NCI-H187 (cell line): Measurements from ENCODE around the gene DMKN.
A peak's percentile ranks its signal among the peaks of the same experiment; 100 is the strongest.

Experiments
- DNase-seq, 2 experiments: peaks; one replicate each; lab custom pipeline; 2025; lab: John Stamatoyannopoulos, UW

DMKN gene

DNA sequence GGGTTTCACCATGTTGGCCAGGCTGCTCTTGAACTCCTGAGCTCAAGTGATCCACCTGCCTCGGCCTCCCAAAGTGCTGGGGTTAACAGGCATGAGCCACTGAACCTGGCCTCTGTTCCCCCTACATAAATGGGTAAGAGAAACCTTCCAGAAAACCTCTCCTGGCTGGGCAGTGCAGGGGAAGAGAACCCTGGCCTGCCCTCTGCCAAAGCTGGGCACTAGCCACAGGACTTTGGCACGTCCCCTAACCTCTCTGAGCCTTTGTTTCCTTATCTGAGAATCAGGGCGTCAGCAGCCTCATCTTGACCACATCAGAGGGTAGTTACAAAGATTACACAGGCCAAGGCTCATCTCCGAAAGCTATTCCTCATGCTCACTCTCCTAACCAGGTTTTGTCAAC is 12.4 kb upstream of the DMKN start:
- DNase-seq, result no peak

DNA sequence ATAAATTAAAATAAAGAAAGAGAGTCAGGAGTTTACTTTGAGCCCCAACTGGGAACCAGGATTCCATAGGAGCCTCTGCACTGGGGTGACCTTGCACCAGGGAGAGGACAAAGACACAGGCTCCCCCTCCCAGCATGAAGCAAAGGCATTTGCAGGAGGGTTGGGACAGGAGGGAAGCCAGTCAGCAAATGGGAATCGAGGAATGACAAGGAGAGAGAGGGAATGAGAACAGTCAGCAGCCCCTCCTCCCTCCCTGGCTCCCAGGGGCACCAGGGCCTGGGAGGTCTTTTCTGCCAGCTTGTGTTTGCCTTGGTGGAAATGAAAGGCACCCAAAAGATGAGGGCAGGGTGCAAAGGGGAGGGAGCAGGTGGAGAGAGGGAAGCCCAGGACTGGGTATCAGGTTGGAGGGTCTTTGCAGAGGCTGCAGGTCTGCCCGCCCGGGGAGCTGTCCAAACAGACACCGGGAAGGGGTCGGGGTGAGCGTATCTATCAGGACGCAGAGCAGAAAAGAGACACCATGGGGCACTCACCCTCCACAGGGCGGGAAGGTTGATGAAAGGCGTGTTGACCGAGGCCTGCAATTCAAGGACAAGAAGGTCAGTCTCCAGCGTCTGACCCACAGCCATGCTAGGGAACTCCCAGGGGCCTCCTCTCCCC is 10.9 kb upstream of the DMKN start:
- DNase-seq, result no peak

DNA sequence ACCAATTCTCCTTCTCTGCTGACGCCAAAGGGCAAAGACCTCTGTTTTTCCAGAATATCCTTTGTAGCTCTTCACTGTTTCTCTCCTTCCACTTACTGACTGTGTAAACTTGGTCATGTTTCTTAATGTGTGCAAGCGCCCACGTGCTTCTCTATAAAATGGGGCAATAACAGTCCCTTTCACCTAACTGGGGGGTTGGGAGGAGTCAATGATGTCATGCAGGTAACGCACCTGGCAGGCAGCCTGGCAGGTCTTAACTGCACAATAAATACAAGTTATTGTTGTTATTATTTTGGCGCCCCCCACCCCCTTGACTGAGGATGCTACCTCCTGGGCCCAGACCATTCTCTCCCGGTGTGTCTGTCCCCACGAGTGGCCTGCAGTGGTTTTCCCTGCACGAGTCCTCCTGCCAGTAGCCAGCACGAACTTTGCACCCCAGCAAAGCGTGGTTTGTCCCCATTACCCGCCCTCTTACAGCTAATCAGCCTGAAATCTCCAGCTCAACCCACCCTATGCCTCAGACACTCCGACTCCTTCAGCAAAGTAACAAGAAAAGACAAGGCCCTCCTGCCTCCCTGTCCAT is 9.4 kb upstream of the DMKN start:
- no peak for DNase-seq

DNA sequence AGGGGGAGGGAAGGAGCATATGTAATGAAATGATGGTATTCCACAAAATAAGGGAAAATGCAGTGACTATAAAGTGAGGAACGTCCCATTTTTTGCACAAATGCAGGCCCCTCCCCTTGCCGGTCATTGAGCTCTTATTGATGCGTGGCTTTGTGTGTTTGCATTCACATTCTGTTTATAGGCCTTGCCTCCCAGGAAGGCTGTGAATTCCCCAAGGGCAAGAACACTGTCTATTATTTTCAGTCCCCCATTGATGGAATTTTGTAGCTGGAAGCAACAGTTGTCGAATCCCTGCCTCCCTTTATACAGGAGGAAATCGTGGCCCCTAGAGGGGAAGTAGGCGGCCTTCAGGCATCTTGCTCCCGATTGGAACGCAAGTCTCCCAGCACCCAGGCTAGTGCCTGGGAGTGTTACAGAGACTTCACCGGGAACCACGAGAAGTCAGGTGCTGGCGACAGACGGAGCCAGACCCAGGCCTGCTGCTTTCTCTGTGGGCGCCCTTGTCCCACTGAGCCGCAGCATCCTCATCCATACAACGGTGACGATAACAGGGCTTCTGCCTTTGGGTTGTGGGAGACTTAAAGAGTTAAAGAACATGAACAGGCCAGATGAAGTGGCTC is 7.8 kb upstream of the DMKN start:
- no peak for DNase-seq

DNA sequence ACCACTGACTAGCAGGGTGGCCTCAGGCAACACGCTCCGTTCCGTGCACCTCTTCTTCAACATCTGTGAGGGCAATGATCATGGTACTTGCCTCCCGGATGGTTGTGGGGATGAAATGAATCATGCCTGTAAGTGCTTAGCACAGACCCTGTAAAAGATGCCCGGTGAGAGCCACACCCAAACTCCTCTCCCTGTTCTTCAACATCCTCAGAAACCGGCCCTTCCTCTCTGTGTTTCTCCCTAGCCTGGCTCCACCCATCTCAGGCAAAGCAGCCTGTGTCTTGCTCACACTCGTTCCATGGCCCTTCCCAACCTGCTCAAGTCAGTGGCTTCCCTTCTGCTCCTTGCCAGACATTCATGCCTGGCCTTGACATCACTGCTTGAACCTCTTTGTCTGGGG is 5.8 kb upstream of the DMKN start:
- no peak for DNase-seq

DNA sequence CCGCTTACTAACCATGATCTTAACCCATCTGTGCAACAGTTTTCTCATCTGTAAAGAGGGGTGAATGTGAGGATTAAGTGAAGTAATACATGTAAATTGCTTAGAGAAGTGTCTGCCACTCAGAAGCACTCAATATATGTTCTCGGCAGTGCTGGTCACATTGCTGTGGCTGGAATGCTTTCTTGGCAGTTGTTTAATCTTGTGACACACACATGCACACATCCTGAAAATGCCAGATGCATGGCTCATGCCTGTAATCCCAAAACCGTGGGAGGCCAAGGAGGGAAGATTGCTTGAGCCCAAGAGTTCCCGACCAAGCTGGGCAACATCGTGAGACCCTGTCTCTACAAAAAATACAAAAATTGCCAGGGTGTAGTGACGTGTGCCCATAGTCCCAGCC is 4.9 kb upstream of the DMKN start:
- no peak for DNase-seq

DNA sequence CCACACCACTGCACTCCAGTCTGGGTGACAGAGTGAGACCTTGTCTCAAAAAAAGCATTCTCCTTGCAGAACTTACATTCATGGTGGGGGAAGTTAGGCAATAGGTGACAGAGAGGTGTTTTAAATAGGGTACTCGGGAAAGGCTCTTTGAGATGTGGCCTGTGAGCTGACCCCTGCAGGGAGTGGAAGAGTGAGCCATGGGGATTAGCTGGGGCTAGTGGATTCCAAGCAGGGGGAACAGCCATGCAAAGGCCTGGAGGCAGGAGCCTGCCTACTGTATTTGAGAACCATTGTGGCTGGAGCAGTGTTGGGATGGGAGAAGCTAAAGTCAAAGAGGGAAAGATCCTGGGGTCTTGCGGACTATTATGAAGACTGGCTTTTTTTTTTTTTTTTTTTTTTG is 3.9 kb upstream of the DMKN start:
- DNase-seq, result no peak

DNA sequence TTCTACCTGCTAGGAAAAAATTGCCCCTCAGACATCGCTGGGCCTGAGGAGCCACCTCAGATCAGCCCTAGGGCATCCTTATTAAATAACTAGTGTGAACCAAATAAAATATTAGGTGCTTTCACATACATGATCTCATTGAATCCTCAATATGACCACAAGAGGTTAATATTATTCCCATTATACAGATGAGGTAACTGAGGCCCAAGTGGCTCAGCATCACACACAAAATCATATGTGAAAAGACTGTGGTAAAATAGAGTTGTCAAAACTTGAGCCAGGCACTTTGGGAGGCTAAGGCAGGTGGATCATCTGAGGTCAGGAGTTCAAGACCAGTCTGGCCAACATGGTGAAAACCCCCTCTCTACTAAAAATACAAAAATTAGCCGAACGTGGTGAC is 2.9 kb upstream of the DMKN start:
- DNase-seq, result no peak

DNA sequence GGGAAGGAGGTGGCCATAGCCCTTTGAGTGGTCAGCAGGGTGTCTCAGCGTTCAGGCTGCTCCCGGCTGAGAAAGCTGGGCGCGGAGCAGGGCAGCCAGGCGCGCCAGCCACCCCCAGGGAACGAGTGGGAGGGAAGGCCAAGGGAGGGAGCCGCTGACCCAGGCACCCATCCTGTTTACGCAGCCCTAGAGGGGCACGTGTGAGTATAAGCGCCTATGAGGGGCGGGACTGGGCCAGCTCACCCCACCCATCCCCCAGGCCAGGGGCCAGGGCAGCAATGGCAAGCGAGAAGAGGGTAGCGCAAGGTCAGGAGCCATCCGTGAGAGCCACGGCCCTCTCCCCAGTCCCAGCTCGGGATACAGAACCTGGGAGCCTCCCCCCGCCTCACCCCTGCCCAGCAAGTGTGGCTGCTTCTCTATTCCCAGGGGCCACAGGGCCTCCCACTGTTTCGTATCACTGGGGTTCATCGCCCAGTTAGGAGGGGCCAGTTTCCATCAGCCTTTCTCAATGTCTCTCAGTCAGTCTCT is 897 bp upstream of the DMKN start:
- DNase-seq, result no peak

DNA sequence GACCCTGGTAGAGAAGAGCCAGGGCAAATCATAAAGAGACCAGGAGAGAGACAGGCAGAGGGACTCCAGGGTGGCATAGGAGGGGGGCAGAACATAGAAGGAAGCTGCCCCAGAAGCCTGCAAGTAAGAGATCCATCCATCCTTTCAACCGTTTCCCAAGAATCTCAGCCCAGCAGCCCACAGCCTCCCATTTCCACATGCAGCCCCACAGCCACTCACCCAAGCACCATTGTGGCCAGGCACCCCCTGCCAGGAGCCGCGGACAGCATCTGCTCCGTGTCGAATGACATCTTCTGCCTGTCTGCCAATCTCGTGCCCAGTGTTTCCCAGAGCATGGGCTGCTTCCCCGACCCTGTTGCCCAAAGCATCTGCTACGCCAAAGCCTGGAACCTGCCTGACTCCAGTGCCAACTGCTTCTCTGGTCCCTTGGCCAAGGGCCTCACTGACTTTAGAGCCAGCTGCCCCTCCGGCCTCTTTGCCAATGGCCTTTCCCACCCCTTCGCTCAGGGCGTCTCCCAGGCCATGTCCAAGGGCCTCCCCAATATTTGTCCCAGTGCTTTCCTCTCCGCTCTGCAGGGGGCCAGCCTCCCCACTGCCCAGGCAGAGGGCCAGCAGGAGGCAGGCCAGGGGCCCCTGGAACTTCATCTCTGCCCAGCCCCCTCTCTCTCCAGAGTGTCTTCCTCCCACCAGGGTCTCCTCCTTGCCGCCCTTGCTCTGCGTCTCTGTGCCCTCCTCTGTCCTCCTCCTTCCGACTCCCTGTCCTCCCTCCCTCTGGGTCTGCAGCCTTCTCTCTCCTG is 420 bp downstream of the DMKN start:
- DNase-seq, result no peak

DNA sequence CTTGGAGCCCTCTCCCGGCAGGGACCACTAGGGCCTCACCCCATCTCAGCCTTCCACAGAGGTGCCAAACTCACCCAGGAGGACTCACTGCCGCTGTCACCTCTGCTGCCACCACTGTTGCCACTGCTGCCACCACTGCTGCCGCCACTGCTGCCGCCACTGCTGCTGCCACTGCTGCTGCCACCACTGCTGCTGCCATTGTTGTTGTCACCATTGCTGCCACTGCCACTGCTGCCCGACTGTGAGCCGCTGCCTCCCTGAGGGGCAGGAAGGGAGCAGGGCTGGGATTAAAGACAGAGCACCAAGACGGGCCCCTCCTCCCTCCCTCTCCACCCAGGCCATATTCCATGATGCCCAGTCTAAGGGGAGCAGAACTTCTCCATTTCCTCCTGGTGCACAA is 2.1 kb downstream of the DMKN start:
- DNase-seq, result no peak

DNA sequence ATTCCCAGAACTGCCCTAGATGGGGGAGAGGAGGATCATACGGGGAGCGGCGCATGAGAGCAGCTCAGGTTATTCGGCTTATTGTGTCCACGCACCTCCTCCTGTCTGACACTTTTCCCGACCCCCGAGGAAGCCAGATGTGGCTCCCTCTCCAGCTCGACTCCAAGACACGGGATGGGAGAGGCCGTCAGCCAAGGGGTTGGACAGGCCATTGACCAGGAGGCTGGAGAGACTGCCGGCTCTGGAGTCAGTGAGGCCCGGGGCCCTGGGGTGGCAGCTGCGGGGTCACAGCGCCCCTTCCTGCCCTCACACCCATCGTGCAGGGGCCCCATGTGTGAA is 2.9 kb downstream of the DMKN start:
- no peak for DNase-seq

DNA sequence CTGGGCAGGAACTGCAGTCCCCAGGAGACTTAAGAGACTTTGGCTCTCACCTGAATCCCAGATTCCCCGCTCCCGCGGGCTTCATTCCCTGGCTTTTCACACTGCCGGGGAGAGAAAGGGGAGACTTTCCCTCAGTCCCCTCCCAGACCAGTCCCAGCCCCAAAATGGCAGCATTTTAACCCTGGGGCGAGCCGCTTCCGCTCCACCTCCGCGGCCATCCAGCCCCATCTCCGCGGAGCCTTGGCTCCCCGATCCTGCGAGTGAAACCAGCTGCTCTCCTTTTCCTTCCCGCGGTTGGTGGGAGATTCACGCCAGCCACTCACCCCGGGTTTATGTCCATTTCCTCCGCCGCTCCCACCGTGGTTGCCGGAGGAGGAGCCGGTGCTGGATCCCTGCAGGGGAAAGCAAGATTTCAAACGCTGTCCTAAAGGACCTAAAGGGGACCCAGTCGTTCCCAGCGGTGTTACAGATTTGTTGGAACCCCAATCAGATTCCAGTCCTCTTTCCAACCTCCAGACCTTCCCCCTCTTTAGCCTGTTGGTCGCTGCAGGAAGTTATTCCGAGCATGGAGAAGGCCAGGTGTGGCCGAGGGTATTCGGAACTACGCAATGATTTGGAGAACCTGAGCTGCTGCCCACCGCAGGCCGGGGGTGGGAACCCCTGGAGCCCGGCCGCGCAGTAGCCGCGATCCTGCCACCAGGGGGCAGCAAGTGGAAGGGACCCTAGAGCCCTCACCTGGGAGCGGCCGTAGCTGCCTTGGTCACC is 3.4 kb downstream of the DMKN start:
- DNase-seq, result peak in 1 of 2 experiments; percentile 18

DNA sequence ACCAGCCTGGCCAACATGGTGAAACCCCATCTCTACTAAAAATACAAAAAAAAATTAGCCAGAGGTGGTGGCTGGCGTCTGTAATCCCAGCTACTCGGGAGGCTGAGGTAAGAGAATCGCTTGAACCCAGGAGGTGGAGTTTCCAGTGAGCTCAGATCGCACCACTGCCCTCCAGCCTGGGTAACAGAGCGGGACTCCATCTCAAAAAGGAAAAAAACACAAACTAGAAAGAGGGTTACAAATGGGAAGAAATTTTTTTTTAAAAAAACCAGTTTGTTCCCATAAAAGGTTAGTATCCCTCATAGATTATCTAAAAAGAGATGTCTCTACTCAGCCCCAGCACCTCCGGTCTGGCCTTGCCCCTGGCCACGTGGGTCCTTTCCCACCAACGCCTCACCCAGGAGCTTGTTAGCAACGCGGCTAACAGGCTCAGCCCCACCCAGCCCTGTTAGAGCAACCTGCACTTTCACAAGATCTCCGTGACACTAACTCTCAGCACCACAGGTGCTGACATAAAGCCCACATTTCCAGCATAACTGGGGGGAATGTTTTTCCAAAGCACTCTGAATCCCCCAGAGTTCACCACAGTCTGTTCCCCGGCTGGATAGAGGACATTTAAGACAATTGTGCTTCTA is 4.3 kb downstream of the DMKN start:
- DNase-seq, result no peak

DNA sequence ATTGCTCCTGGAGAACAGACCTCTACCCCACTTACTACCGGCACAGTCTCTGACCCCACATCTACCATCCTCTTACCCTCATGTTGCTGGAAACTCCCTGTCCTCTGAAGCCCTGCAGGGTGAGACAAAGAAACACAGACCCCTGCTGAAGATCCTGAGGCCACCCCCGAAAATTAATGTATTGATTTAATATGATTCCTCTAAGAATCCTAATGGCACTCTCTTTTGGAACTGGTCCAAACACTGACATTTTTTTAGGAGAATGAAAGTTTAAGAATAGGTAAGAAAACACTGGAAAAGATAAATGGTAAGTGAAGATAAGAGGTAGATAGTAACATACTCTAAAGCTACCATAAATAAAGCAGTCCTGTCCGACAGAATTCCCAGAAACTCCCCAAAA is 5.3 kb downstream of the DMKN start:
- DNase-seq, result no peak

DNA sequence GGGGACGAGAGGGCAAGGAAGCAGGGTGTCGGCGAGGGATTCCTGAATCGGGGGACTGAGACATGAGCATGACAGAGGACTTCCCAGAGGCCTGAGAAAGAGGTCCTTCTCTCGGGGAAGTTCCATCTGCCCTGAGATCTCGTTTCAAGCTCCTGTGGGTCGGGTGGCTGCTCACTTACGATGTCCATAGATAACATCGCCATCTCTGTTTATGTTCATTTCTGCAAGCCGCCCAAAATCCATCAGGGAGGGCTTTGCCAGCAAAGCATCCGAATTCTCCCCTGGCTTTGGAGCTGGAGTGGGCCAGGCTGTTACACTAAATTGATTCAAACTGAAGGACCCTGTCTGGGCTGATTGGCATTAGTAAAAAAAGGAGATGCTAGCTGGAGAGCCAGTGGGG is 5.9 kb downstream of the DMKN start:
- DNase-seq, result no peak

DNA sequence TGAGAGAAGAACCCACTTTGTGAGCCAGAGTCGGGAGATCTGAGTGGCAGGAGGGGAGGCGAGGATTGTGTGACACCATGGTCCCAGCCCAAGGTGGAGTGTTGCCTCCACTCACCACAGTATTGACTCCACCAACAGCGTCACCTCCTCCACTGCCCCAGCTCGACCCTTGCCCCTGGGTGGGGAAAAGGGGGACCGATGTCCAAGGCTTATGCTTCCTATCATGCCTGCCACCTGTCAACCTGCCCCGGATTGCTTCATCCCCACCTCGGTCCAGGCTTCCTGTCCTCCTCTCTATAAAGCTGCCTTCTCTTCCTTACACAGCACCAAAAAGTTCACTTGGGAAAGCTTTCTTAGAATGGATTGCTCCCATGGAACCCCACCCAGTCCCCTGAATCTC is 7.4 kb downstream of the DMKN start:
- DNase-seq, result no peak

DNA sequence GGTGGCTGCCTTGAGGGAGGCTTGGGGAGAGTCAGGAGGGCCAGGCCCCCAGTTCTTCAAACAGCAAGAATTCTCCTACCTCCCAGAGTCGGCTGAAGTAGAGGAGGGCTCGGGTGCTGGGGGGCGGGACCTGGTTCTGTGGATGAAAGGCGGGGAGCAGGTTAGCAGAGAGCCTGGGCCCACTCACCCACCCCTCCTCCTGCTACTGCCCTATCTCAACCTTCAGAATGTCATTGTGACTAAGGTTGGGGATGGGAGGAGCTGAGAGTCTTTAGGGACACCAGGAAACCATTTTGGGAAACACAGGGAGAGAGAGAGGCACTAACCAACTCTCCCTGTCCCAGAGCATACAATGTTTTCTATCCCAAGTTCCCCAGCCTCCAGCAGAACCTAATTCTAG is 10.7 kb downstream of the DMKN start:
- DNase-seq, result no peak

DNA sequence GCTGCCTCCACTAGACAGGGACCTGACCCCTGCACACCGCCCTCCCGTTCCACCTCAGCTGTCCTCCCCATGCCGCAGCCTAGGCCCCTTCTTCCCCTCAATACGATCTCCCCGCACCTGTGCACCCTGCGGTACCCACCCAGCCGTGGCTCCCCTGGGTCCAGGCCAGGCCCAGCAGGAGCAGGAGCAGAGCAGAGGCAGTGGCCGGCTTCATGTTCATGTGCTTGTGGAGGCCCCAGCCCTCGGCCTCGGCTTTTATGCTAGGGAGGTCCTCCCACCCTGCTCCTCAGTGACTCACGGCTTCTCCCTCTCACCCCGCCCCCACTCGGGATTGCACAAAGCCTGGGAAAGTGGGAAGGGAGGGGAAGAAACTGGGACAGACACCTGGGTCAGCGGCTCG is 11.8 kb downstream of the DMKN start:
- DNase-seq, result no peak

DNA sequence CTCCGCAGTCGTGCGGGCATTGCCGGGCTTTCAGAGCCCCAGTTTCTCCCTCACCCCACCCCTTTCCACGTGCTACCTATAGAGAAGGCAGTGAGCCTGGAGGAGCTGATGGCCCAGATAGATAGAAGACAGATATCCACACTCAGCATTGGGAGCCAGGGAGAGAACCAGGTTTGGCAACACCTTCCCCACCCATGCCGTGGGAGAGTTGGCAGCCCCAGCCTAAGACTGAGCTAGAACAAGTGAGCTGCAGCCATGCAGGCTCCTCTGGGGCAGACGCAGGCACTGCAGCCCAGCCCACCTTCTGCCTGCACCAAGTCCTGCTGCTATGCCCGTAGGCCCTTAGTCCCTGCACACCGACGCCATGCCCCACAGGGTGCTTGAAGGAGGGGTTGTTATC is 12.8 kb downstream of the DMKN start:
- no peak for DNase-seq

DNA sequence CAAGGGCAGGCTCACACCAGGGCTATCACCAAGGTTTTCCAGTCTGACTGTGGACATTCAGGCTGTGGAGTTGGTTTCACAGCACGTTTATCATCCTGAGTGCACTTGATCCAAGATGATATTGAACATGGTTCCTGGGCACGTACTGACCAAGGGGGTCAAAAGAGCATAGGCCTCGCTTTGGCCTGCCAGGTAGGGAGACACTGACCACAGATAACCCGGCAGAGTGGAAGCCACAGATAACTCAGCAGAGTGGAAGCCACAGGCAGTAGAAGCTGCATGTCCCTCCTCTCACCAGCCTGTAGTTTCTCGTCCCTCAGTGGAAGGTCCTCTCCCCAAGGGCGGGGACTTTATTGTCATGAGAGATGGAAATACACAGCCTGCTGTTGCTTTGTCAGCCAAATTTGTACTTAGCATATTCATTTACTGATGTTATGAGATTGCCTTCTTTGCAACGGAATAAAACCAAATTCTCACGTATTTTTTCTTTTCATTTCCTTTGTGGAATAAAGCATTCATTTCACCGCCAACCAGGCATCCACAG is 14.4 kb downstream of the DMKN start:
- DNase-seq, result no peak
